ENCODE measurements around the gene POLR1C.

DNA sequence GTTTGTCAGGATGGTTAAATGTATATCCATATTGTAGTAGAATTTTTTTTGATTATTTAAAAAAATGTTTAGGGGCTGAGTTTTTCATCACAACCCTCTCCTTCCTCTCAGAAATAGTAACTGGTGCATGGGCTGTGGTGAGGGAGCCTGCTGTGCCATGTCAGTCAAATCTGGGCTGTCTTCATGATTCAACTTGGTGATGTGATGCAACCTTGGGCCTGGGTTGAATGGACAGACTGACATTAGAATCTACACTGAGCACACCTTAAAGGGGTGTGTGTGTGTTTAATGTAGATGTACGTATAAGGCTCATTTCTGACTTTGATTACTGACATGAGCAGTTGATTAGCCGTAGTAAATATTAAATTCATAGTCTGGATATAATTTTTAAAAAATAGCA lies 35.8 kb upstream of the POLR1C start:
- TF ChIP-seq, protein P1, sequence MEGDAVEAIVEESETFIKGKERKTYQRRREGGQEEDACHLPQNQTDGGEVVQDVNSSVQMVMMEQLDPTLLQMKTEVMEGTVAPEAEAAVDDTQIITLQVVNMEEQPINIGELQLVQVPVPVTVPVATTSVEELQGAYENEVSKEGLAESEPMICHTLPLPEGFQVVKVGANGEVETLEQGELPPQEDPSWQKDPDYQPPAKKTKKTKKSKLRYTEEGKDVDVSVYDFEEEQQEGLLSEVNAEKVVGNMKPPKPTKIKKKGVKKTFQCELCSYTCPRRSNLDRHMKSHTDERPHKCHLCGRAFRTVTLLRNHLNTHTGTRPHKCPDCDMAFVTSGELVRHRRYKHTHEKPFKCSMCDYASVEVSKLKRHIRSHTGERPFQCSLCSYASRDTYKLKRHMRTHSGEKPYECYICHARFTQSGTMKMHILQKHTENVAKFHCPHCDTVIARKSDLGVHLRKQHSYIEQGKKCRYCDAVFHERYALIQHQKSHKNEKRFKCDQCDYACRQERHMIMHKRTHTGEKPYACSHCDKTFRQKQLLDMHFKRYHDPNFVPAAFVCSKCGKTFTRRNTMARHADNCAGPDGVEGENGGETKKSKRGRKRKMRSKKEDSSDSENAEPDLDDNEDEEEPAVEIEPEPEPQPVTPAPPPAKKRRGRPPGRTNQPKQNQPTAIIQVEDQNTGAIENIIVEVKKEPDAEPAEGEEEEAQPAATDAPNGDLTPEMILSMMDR (conservative IDR thresholded peaks at IDR 0.05; ENCODE audit: low read depth, low read length): no peak
- no peak for TF ChIP-seq EZH2 (IDR thresholded peaks at IDR 0.05; ENCODE audit: borderline replicate concordance, low read depth, low read length, poor library complexity, severe bottlenecking)

Data from A673 (cell line).